Ascending aorta (tissue), 2 donors: ENCODE measurements around the gene ENGASE. TPM values are rescaled to one million over a fixed set of nuclear protein-coding genes. Genes with fewer than 3 reads are reported as not detected.

Experiments used
- DNase-seq, 2 donors: peaks; one replicate each; pipeline ENCODE4 v3.0.0-alpha.2; 2019; ENCODE audit warnings: low spot score in 2 of 2
- H3K27ac ChIP-seq, 2 donors: fragments of 200-600 bp; sonication (generic); one replicate each; pipeline ENCODE4 v1.5.1; 2016 to 2017; ENCODE audit warnings: mild to moderate bottlenecking in 1 of 2
- H3K27me3 ChIP-seq: fragments of 200-600 bp; sonication (generic); one replicate; pipeline ENCODE4 v1.5.1; 2017
- H3K36me3 ChIP-seq, 2 donors: fragments of 200-600 bp; sonication (generic); one replicate each; pipeline ENCODE4 v1.5.1; 2016
- H3K4me1 ChIP-seq, 2 donors: fragments of 200-600 bp; sonication (generic); one replicate each; pipeline ENCODE4 v1.5.1; 2016 to 2017; ENCODE audit warnings: mild to moderate bottlenecking in 1 of 2
- H3K4me3 ChIP-seq, 2 donors: fragments of 200-600 bp; sonication (generic); one replicate each; pipeline ENCODE4 v1.5.1; 2016 to 2017; ENCODE audit warnings: mild to moderate bottlenecking in 1 of 2
- H3K9me3 ChIP-seq, 2 donors: fragments of 200-600 bp; sonication (generic); one replicate each; pipeline ENCODE4 v1.5.1; 2016
- CTCF ChIP-seq, 3 experiments: fragments of 200-600 bp in 2 of 3; fragments of 450-650 bp in 1 of 3; sonication (generic) in 2 of 3; IDR thresholded peaks; one replicate each; pipeline ENCODE4 v1.5.1; 2016 to 2019; ENCODE audit warnings: antibody characterized with exemption in 3 of 3, mild to moderate bottlenecking in 1 of 3, moderate library complexity in 1 of 3
- intact Hi-C: fragments of 100-400 bp; cut with DNase I; formaldehyde crosslinking; loops from one replicate; pipeline ENCODE4 v1.15.1; 2023
- total RNA-seq: library from RNA; depleted of rRNA; stranded (reverse); fragments of >200 nt; gene quantifications from one replicate; pipeline ENCODE4 v1.1.0, GENCODE V29; 2016

The ENGASE gene
- total RNA-seq, 1 donor from 2014 or later: 13.2 TPM

DNA sequence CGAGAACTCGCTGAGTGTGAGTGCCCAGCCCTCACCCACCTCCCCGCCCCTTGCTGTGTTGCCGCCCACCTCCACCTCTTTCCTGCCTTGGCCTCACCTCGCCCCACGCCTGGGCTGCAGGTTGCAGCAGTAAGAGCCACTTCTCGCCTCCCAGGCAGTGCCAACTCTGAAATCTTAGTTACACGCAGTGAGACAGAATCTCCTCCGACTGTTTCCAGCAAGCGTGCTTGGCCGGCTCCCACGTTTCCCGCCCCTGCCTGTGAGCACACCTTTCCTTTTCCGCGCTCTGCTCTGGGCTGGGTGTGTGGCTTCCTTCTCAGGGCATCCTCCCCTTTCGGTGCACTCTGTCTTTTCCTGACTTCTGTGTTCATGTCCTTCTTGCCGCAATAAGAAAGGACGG, 5.7 kb downstream of the ENGASE start:
- intact Hi-C loops: no loop called here
- H3K36me3 ChIP-seq: peaks cover 43 to 57% of the 10 kb centered on the region in 2 donors

DNA sequence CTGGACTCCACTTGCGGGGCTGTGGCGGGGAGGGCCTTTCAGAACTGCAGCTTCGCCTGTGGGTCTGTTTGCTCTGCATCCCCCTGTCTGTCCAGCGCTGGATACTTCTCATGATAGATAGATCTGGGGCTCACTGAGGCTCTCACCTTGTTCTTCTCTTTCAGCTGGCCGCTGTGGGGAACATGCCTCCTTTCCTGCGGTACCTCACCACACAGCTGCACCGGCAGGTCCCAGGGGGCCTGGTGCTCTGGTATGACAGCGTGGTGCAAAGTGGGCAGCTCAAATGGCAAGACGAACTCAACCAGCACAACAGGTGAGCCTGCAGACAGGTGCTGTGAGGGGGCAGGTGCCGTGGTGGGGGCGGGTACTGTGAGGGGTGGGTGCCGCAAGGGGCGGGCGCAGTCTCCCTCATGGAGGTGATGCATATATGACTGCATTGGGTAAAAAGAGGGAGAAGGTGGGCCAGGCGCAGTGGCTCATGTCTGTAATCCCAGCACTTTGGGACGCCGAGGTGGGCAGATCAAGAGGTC, 6.2 kb downstream of the ENGASE start:
- Histone ChIP-seq H3K4me3 (no peak overlapping the region), H3K9me3 (no peaks in the 10 kb centered on the region), H3K27ac (no peak overlapping the region), H3K36me3 (peaks cover 48 to 62% of the 10 kb centered on the region in 2 donors), H3K27me3 (no peaks in the 10 kb centered on the region), H3K4me1 (peaks cover 3 to 4% of the 10 kb centered on the region in 2 donors)
- no peak for DNase-seq
- intact Hi-C loops: no loop called here
- TF ChIP-seq CTCF (IDR thresholded peaks at IDR 0.05): no peak

More for the DNA sequence above, 5.7 kb downstream of the ENGASE start:
- H3K27ac ChIP-seq: no peak overlapping the region
- TF ChIP-seq CTCF (IDR thresholded peaks at IDR 0.05): no peak
- H3K4me3 ChIP-seq: no peak overlapping the region
- H3K27me3 ChIP-seq: no peaks in the 10 kb centered on the region
- H3K9me3 ChIP-seq: no peaks in the 10 kb centered on the region
- H3K4me1 ChIP-seq: peaks cover 3 to 8% of the 10 kb centered on the region in 2 donors
- no peak for DNase-seq

DNA sequence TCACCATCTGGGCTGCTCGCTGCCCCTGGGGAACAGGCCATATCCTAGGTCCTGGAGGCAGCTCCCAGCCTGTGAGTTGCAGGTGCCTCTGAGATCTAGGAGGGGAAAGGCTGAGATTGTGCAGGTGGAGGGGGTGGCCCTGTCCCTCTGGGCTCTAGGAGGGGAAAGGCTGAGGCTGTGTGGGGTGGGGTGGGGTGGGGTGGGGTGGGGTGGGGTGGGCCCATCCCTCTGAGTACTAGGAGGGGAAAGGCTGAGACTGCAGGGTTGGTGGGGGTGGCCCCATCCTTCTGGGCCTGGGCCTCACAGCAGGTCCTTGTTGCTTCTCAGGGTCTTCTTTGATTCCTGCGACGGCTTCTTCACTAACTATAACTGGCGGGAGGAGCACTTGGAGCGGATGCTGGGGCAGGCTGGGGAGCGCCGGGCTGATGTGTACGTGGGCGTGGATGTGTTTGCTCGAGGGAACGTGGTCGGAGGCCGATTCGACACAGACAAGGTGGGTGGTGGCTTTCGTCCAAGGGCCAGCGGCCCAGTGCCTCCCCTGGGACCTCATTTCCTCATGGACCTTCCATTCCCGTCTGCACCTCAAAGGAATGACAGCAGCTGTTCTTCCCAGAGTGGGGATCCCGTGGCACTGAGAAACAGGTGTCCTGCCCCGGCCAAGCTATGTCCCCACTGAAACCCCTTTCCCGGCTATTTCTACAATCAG, 7.1 kb downstream of the ENGASE start:
- no peak overlapping the region for H3K27ac ChIP-seq
- no peak overlapping the region for H3K4me3 ChIP-seq
- peaks cover 48 to 70% of the 10 kb centered on the region in 2 donors for H3K36me3 ChIP-seq
- no peaks in the 10 kb centered on the region for H3K9me3 ChIP-seq
- no peak for TF ChIP-seq CTCF (IDR thresholded peaks at IDR 0.05)
- no peaks in the 10 kb centered on the region for H3K27me3 ChIP-seq
- intact Hi-C loops: loop anchor here (1.0 to 2.0 kb wide), 2 partner anchors 35 to 63 kb away; no protein-coding TSS in a partner anchor
- no peaks in the 10 kb centered on the region for H3K4me1 ChIP-seq
- no peak for DNase-seq

DNA sequence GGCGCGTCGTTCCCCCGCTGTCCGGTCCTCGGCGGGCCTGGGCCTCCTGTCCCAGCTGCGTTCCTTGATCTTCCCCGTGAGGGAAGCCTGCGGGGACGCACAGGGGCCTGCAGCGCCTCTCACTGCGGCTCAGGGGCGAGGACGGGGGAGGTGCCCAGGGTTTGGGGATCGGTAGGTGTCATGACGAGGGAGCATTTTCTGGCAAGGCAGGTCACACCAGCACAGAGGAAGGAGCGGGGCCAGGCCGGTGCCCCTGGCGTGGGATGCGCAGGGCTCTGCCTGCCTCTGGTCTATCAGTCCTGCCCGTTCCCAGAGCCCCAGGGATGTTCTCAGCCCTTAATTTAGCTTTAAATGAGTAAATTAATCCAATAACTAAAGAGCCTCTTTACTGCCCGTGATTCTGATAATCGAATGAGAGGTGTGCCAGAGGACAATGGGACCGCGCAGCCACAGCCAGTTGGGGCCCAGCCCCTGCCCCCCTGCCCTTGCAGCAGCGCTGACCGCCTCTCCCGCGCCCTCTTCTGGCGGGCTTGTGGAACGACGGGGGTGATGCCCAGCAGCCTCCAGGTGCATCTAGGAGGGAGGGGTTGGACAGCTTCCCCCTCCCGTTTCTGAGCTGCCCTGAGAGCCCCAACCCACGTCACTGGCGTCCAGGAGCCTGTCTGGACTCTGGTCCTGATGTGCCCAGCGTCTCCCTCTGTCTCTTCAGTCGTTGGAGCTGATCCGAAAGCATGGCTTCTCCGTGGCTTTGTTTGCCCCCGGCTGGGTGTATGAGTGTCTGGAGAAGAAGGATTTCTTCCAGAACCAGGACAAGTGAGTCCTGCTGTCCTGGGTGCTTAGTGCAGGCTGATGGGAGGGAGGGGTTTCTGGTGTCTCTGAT, 7.9 kb downstream of the ENGASE start:
- no peak overlapping the region for H3K27ac ChIP-seq
- DNase-seq: no peak
- intact Hi-C loops: loop anchor here (1.0 to 2.0 kb wide), 2 partner anchors 36 to 64 kb away; no protein-coding TSS in a partner anchor
- peak; percentile 73 to 89 (median 83) for TF ChIP-seq CTCF (IDR thresholded peaks at IDR 0.05)
- no peaks in the 10 kb centered on the region for H3K4me1 ChIP-seq
- no peaks in the 10 kb centered on the region for H3K9me3 ChIP-seq
- peaks cover 51 to 76% of the 10 kb centered on the region in 2 donors for H3K36me3 ChIP-seq
- H3K27me3 ChIP-seq: no peaks in the 10 kb centered on the region
- no peak overlapping the region for H3K4me3 ChIP-seq

DNA sequence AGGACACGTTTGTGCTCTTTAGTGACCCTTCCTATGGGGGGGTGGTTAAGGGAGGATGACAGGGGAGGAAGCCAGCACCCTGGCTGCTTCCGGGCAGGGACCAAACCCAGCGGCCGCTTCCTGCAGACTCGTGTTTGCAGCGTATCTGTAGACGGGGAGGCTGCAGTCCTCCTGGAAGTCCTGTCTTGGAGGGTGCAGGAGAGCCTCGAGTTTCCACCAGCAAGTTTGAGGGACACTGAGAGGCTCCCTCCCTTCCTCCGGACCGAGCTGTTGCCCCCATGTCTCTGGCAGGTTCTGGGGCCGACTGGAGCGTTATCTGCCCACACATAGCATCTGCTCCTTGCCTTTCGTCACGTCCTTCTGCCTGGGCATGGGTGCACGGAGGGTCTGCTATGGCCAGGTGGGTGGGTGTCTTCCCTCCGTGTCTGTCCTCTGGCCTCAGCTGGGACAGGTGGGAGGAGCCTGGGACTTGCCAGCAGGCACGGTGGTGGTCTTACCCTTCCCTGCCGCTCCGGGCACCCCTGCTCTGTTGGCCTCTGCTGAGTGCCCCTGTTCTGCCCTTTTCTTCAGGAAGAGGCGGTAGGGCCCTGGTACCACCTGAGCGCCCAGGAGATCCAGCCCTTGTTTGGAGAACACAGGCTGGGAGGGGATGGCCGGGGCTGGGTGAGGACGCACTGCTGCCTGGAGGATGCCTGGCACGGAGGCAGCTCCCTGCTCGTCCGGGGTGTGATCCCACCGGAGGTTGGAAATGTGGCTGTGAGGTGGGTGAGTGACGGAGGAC, 8.8 kb downstream of the ENGASE start:
- DNase-seq: no peak
- H3K27ac ChIP-seq: no peak overlapping the region
- intact Hi-C loops: loop anchor here (2.0 kb wide), 1 partner anchor 65 kb away; no protein-coding TSS in a partner anchor
- no peaks in the 10 kb centered on the region for H3K27me3 ChIP-seq
- no peak for TF ChIP-seq CTCF (IDR thresholded peaks at IDR 0.05)
- no peaks in the 10 kb centered on the region for H3K9me3 ChIP-seq
- H3K36me3 ChIP-seq: peaks cover 51 to 68% of the 10 kb centered on the region in 2 donors
- no peak overlapping the region for H3K4me3 ChIP-seq
- no peaks in the 10 kb centered on the region for H3K4me1 ChIP-seq
